HL-60/S4 treated with phorbol 12-myristate 13-acetate at 8.2 ng/mL for 4 days and 3 days (cell line): Measurements from ENCODE around the gene TP53I13.
"Not testable (repeated sequence)": the region's sequence is repeated elsewhere in the genome, so short reads cannot be mapped to it uniquely, and the experiment has no call there.

Source experiments
- in situ Hi-C: fragments of 300-500 bp; cut with MboI; formaldehyde crosslinking; loops from 2 replicates; pipeline ENCODE4 v1.15.0; 2022; ENCODE audit warnings: low sequenced_read_pairs

The TP53I13 gene

GRCh38 chr17:29568331-29569244 is at the start of gene TP53I13:
Gene TP53I13 (plus strand): TSS chr17:29568701. CDS start chr17:29568759, 58 bp downstream.
- in situ Hi-C loops: no loop called here

DNA sequence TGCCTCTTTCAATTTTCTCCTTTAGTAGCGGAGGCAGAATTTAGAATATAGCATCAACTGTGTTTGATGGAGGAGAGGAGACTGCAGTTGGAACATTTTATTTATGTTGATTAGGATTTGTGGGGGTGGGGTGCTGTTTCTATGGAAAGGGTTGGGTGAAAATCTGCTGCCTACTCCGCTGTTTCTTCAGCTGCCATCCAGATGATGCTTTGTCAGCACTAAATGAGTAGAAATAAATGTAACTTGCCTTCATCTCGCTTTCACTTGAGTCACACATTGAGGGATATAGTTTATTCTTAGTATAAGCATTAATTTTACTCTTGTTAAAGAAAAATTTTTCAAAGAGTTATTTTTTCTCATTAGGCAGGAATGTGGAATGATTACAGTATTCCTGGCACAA is 43.8 kb upstream of the TP53I13 start:
- in situ Hi-C loops: no loop called here

DNA sequence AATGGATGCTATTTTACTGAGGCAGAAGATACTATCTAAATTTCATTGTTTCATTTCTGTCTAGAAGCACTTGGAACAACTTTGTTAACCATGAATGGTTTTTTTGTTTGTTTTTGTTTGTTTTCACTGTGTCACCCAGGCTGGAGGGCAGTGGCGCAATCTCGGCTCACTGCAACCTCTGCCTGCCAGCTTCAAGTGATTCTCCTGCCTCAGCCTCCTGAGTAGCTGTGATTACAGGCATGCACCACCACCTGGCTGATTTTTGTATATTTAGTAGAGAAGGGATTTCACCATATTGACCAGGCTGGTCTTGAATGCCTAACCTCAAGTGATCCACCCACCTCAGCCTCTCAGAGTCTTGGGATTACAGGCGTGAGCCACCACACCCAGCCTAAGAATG is 42.2 kb upstream of the TP53I13 start:
- in situ Hi-C loops: no loop called here

DNA sequence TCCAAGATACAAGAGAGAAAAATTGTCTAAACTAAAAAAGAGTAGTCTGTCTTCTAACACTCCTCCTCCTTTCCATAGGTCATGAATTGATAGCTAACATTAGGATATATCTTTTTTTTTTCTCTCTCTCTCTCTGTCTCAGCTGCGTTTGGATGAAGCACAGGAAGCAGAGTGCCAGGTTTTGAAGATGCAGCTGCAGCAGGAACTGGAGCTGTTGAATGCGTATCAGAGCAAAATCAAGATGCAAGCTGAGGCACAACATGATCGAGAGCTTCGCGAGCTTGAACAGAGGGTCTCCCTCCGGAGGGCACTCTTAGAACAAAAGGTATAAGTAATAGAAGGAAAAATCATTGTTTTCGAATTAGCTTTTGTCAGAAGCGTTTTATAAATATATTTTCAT is 34.5 kb upstream of the TP53I13 start:
- in situ Hi-C loops: no loop called here

GRCh38 chr17:29544066-29544465 is 24.4 kb upstream of the TP53I13 start:
- in situ Hi-C loops: no loop called here

DNA sequence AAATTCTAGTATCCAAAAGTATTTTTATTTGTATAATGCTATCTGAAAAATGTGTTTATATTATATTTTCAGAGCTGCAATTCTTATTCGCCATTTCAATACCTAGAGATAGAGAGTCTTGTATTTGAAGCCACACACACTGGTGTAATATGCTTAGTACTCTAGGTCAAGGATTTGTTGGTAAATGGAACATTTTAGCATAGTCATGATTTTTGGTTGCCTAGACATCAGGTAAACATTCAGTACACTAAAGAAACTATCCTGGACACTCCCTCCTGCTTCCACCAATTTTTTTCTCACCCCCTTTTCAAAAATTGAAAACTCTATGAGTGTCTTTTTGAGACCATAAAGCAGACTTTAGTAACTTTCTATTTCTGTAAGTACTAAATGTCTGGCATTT is 22.4 kb upstream of the TP53I13 start:
- in situ Hi-C loops: no loop called here

DNA sequence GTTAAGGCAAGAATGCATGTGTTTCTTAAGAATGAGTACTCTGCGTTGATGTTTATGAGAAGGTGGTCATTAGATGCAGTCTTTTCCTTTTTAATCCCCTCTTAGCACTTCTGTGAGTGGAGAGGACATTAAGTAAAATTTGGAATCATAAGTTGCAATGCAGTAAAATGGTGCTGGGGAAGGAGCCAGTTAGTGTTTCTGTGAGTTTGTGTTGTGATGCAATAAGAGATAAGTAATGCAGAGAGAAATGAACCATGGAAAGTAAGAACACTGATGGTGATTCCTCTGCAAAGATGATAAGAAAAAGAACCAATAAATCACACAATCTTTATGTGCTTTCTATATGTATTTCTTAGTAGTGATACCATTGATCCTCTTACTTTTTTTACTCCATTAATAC is 21.7 kb upstream of the TP53I13 start:
- in situ Hi-C loops: no loop called here

DNA sequence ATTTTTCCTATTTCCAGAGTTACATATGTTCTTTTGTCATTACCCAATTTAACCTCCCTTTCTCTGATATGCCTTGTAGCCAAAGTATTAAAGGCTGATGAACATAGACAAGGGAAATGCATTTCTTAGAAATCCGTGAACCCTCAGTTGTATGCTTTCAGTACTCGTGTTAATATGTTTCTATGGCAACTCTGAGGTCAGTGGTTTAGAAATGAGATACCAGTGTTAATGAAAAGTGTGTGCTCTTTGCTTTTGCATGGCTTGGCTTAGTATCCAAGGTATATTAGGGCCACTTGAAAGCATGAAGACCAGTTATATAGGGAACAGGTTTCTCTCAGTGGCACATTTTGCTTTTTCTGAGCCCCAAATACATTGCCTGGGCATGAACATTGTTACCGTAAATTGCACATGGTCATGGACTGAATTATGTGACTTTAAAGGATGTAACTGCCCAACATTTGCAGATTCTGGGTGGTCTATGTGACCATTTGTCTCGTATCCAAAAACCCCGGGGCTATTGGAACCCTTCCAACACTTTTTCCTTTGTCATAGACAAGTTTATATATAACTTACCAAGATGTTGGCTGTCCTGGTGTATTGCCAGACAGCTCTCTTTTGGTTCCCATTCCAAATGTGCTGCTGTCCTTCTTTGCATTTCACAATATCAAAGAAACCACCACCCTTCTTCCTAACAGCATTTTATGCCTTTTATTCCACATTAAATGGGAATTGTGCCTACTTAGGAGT is 19.2 kb upstream of the TP53I13 start:
- in situ Hi-C loops: no loop called here

DNA sequence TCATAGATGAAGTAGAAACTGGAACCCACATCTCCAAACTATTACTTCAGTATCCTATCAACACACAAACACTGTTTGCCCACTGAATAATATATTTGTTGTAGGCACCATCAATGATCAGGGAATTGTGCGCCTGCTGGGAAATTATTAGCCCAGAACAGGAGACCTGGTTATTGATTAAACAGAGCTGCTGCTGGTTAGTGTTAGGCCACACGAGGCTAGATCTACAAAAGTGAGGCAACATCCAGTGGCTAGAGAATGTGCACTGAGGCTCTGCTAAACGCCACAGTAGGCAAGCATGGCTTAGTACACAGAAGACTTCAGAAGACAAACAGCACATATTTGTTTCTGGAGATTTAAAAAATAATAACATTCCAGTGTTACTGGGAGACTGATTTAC is 12.7 kb upstream of the TP53I13 start:
- in situ Hi-C loops: no loop called here

GRCh38 chr17:29557085-29557738 is 11.3 kb upstream of the TP53I13 start:
- in situ Hi-C loops: no loop called here

DNA sequence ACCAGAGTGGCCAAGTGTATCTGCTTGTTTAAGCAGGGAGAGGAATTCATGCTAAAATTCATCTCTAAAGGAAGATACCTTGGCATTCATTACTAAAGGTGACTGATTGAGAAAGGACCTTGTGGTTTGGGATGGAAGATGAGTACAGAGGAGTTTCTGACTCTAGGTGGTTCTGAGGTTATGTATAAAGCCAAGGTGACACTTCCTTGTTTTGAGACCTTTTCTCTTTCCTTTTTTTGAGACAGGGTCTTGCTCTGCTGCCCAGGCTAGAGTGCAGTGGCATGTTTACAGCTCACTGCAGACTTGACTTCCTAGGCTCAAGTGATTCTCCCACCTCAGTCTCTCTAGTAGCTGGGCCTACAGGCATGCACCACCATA is 10.8 kb upstream of the TP53I13 start:
- in situ Hi-C loops: no loop called here

- in situ Hi-C loops: not testable (repeated sequence)
Measured at GRCh38 chr17:29558139-29558538, 10.4 kb upstream of the TP53I13 start.

DNA sequence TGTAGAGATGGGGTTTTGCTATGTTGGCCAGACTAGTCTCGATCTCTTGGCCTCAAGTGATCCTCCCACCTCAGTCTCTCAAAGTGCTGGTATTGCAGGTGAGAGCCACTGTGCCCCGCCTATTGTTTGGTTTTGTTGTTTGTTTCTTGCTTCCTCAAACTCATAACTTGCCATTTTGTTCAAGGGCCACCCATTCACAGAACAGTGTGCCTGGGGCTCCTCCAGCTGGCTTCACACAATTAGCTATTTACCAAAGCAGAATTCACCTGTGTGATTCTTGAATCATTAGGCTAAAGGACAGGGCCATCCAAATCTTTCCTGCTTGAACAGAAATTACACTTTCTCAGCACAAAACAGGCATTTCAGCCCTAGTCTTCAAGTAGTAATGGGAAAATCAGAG is 8.9 kb upstream of the TP53I13 start:
- in situ Hi-C loops: no loop called here

DNA sequence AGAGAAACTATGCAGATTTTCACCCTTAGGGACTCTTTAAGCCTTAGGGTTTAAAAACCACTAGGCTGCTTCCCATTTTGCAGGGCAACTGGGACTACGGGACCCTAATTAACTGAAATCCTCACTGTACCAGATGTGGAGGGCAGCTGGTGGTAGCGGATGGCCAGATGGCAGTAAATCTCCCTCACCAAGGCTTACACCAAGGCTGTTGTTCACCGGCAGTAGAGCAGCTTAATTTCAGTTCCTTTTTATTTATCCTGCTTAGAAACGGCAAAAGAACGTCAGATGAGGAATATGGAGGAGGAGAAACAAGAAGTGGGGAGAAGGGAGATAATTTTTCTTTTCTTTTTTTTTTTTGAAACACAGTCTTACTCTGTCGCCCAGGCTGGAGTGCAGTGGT is 8.2 kb upstream of the TP53I13 start:
- in situ Hi-C loops: no loop called here

- in situ Hi-C loops: no loop called here
Measured at GRCh38 chr17:29561554-29562517, 6.7 kb upstream of the TP53I13 start.

- in situ Hi-C loops: no loop called here
Measured at GRCh38 chr17:29562615-29563014, 5.9 kb upstream of the TP53I13 start.

DNA sequence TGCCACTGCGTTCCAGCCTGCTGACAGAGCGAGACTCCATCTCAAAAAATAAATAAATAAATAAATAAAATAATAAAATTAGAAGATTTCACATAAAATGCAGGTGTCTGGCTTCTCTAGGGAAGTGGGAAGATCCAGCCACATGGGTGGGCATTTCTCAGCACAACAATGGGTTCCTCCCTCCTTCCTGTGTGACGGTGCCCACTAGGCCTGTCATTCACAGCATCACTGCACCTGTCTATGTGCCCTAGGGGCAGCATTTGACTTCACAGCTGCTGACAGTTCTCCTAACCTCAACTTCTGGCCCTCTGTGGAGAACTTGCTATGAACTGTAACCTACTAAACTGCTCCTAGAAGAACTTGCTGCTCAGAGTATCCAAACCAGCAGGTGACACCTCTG is 4.7 kb upstream of the TP53I13 start:
- in situ Hi-C loops: no loop called here

DNA sequence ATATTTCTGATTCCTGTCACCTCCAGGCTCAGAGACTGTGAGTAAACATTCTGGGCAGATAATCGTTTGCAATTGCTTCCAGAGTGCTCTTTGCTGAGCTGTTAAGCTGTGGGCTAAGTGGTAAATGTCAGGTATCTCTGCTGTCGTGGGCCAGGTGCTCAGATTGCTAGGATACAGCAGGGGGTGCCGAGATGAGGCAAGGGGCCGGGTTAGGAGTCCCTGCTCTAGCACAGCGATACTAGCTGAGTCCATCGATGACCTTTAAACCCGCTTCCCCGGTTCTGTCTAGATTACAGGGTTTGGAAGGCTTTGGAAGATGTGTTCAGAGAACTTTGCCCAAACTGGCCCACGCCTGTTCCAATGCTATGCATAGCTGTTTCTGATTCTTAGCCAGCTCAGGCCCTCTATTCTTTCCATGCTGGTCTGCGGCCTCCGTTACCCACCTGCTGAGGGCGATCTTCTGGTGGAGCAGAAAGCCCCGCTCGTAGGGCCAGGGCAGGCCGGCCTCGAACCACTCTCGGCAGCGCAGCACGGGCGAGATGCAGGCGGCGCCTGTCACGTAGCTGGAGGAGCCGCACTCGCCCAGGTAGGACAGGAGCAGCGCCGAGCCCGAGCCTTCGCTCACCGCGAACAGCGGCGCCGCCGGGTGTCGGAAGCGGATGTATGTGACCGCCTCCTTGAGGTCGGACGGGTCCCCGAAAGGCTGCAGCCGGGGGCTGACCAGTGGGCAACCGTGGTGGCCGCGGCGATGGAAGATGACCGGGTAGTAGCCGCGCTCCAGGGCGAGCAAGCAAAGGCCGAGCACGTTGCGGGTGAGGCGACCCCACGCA is 2.6 kb upstream of the TP53I13 start:
- in situ Hi-C loops: no loop called here

DNA sequence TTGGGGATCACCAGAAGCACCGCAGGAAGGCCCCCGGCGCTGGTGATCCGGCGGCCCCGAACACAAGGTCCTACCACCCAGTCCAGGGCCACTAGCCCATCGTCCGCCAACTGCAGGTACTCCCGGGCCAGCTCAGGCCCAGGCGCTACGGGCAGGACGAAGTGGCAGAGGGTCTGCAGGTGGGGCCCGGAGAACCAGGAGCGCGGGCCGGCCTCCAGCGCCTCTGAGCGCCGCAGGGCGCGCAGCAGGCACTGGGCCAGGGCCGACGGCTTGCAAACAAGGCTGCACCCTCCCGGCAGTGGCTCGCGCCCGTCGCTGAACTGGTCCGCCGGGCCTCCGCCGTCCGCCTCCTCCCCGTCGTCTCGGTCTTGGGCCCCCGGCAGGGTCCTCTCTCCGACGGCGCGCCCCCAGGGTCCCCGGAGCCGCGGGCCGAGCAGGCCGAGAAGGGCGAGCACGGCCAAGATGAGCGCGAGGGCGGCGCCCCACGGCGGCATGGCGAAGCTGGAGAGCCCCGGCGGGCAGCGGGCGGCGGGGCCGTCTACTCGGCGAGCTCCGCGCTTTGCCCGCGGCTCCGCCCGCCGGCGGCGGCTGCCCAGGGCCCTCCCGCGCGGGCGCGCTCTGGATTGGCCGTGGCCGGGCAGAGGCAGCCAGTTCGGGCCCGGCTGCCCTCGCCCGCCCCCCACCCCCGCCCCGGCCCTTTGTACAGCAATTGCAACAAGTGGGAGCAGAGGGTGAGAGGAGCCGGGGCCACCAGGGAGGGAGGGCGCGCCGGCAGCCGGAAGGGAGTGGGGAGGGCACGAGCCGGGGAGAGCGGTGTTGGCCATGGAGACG is 1.8 kb upstream of the TP53I13 start, which contains the start of gene ABHD15:
Gene ABHD15, minus strand, starts transcription at position 565 of the 831 bp plus-strand sequence. Its CDS starts 71 bp downstream, at position 494.
- in situ Hi-C loops: no loop called here
